Ramos (cell line): ENCODE data around the gene ARHGEF17.

Experiments
- in situ Hi-C: fragments of 300-500 bp; cut with MboI; formaldehyde crosslinking; loops from one replicate; pipeline ENCODE4 v1.14.3; 2022; ENCODE audit warnings: low sequenced_read_pairs; ENCODE audit not compliant: unreplicated experiment

The ARHGEF17 gene

GRCh38 chr11:73374151-73374550 is 66.1 kb downstream of the ARHGEF17 start:
- in situ Hi-C loops = no loop called here

GRCh38 chr11:73375830-73376159 is 67.7 kb downstream of the ARHGEF17 start:
- in situ Hi-C loops = no loop called here

- in situ Hi-C loops = no loop called here
These were observed 68.2 kb downstream of the ARHGEF17 start, which contains the start of gene RELT for GRCh38 chr11:73376160-73376802. Gene RELT (plus strand): TSS chr11:73376399. CDS start chr11:73389137, 12,738 bp downstream.

- in situ Hi-C loops = no loop called here
These were observed 68.9 kb downstream of the ARHGEF17 start for GRCh38 chr11:73376803-73377629.

GRCh38 chr11:73379189-73379880 is 71.3 kb downstream of the ARHGEF17 start:
- in situ Hi-C loops = no loop called here

GRCh38 chr11:73380331-73380730 is 72.3 kb downstream of the ARHGEF17 start:
- in situ Hi-C loops = no loop called here

- in situ Hi-C loops = no loop called here
These were observed 72.9 kb downstream of the ARHGEF17 start for GRCh38 chr11:73380897-73381410.

GRCh38 chr11:73381589-73381988 is 73.5 kb downstream of the ARHGEF17 start:
- in situ Hi-C loops = no loop called here

GRCh38 chr11:73382183-73382582 is 74.1 kb downstream of the ARHGEF17 start:
- in situ Hi-C loops = no loop called here

- in situ Hi-C loops = no loop called here
These were observed 74.7 kb downstream of the ARHGEF17 start for GRCh38 chr11:73382747-73383146.

GRCh38 chr11:73383249-73384124 is 75.4 kb downstream of the ARHGEF17 start:
- in situ Hi-C loops = no loop called here

GRCh38 chr11:73384125-73384441 is 76.0 kb downstream of the ARHGEF17 start:
- in situ Hi-C loops = no loop called here

GRCh38 chr11:73384531-73384871 is 76.4 kb downstream of the ARHGEF17 start:
- in situ Hi-C loops = no loop called here

- in situ Hi-C loops = no loop called here
These were observed 77.0 kb downstream of the ARHGEF17 start for GRCh38 chr11:73384872-73385689.

- in situ Hi-C loops = no loop called here
These were observed 77.9 kb downstream of the ARHGEF17 start for GRCh38 chr11:73386016-73386415.

GRCh38 chr11:73386546-73386945 is 78.5 kb downstream of the ARHGEF17 start:
- in situ Hi-C loops = no loop called here

GRCh38 chr11:73387594-73388264 is 79.7 kb downstream of the ARHGEF17 start:
- in situ Hi-C loops = no loop called here

- in situ Hi-C loops = no loop called here
These were observed 80.4 kb downstream of the ARHGEF17 start for GRCh38 chr11:73388265-73389133.
